MCF 10A (cell line): ENCODE results near the gene COA1. TPM values are rescaled to one million over a fixed set of nuclear protein-coding genes. Genes with fewer than 3 reads are reported as not detected.

Experiments
- BruUV-seq: library from RNA; stranded (reverse); fragments of 400-500 nt; replicated peaks from 2 replicates; lab custom pipeline; 2021; lab: Mats Ljungman, UMichigan
- CTCF ChIA-PET: fragments of 300-600 bp; sonication (Branson Sonifier 250); formaldehyde crosslinking; extraction: SDS; loops from one replicate; lab custom pipeline; 2021; ENCODE audit warnings: antibody characterized with exemption, inconsistent platforms; lab: Yijun Ruan, JAX
- POLR2A ChIA-PET: fragments of 300-600, 350-650 bp; sonication (Branson Sonifier 250); formaldehyde crosslinking; extraction: SDS; loops from one replicate; lab custom pipeline; 2020; ENCODE audit warnings: antibody characterized with exemption, inconsistent platforms; lab: Yijun Ruan, JAX
- DNase-seq: peaks from one replicate; pipeline ENCODE4 v3.0.0-alpha.2; 2018; ENCODE audit not compliant: unreplicated experiment
- H3K27ac Mint-ChIP-seq: one replicate; pipeline ENCODE4 v1.8.0; 2022; ENCODE audit warnings: mild to moderate bottlenecking, low read depth, mixed read lengths; ENCODE audit not compliant: unreplicated experiment
- H3K27me3 Mint-ChIP-seq: one replicate; pipeline ENCODE4 v1.8.0; 2022; ENCODE audit warnings: mixed read lengths; ENCODE audit not compliant: insufficient read depth, unreplicated experiment
- H3K36me3 Mint-ChIP-seq: one replicate; pipeline ENCODE4 v1.8.0; 2022; ENCODE audit warnings: mild to moderate bottlenecking, moderate library complexity, mixed read lengths; ENCODE audit not compliant: insufficient read depth, unreplicated experiment
- H3K4me1 Mint-ChIP-seq: one replicate; pipeline ENCODE4 v1.8.0; 2022; ENCODE audit warnings: mixed read lengths; ENCODE audit not compliant: insufficient read depth, unreplicated experiment
- H3K4me3 Mint-ChIP-seq: one replicate; pipeline ENCODE4 v1.8.0; 2022; ENCODE audit warnings: mild to moderate bottlenecking, moderate library complexity, mixed read lengths; ENCODE audit not compliant: unreplicated experiment
- H3K9me3 Mint-ChIP-seq: one replicate; pipeline ENCODE4 v1.8.0; 2022; ENCODE audit warnings: mixed read lengths; ENCODE audit not compliant: unreplicated experiment
- CTCF ChIP-seq: fragments of 200-600 bp; IDR thresholded peaks from one replicate; pipeline ENCODE4 v1.8.0; 2022; ENCODE audit warnings: antibody characterized with exemption, mild to moderate bottlenecking; ENCODE audit not compliant: unreplicated experiment
- intact Hi-C: fragments of 100-400 bp; cut with micrococcal nuclease; formaldehyde crosslinking; loops from 2 replicates; pipeline ENCODE4 v1.14.1; 2022
- total RNA-seq: library from RNA; stranded (reverse); gene quantifications from 2 replicates; pipeline ENCODE4 v1.2.3, GENCODE V29; 2022

COA1 gene
- total RNA-seq, 1 experiment from 2014 or later = 68.5 TPM

GRCh38 chr7:43659549-43659896 lies 69.8 kb downstream of the COA1 start:
- no peak for TF ChIP-seq CTCF
- POLR2A ChIA-PET = interaction anchor here (1.0 to 1.2 kb wide), 3 partner anchors 10 to 51 kb away, joined by 3 to 4 read pairs (median 3); no protein-coding TSS in a partner anchor
- peaks cover 29% of the 10 kb centered on the region for H3K4me1 Mint-ChIP-seq
- peaks cover 27% of the 10 kb centered on the region for H3K36me3 Mint-ChIP-seq
- intact Hi-C loops = no loop called here
- DNase-seq = no peak
- CTCF ChIA-PET = interaction anchor here (1.2 kb wide), 1 partner anchor 213 kb away, joined by 3 read pairs; no protein-coding TSS in a partner anchor
- no peaks in the 10 kb centered on the region for H3K27me3 Mint-ChIP-seq
- H3K4me3 Mint-ChIP-seq = no peak overlapping the region
- H3K27ac Mint-ChIP-seq = peak overlapping the region; percentile 21
- H3K9me3 Mint-ChIP-seq = peaks cover 2% of the 10 kb centered on the region
- BruUV-seq = no TSS peak

- H3K9me3 Mint-ChIP-seq = peaks cover 8% of the 10 kb centered on the region
- no peak overlapping the region for H3K4me3 Mint-ChIP-seq
- DNase-seq = peak; percentile 64
- no TSS peak for BruUV-seq
- no peaks in the 10 kb centered on the region for H3K27me3 Mint-ChIP-seq
- peak overlapping the region; percentile 21 for H3K27ac Mint-ChIP-seq
- ChIA-PET CTCF (no interaction called here), POLR2A (interaction anchor here (0.6 to 1.0 kb wide), 3 partner anchors 9 to 47 kb away, joined by 3 read pairs; no protein-coding TSS in a partner anchor)
- TF ChIP-seq CTCF = no peak
- peaks cover 35% of the 10 kb centered on the region for H3K4me1 Mint-ChIP-seq
- intact Hi-C loops = no loop called here
- H3K36me3 Mint-ChIP-seq = peaks cover 33% of the 10 kb centered on the region
Measured at GRCh38 chr7:43658718-43659548, 70.4 kb downstream of the COA1 start.

GRCh38 chr7:43656997-43657396 lies 72.3 kb downstream of the COA1 start:
- POLR2A ChIA-PET = interaction anchor here (0.6 to 1.0 kb wide), 2 partner anchors 9 to 20 kb away, joined by 3 to 7 read pairs; no protein-coding TSS in a partner anchor
- CTCF ChIA-PET = interaction anchor here (1.4 kb wide), 1 partner anchor 43 kb away, joined by 4 read pairs; no protein-coding TSS in a partner anchor
- no peak overlapping the region for H3K4me3 Mint-ChIP-seq
- DNase-seq = no peak
- H3K4me1 Mint-ChIP-seq = peaks cover 39% of the 10 kb centered on the region
- no peak for TF ChIP-seq CTCF
- no TSS peak for BruUV-seq
- H3K36me3 Mint-ChIP-seq = peaks cover 34% of the 10 kb centered on the region
- H3K27ac Mint-ChIP-seq = no peak overlapping the region
- intact Hi-C loops = no loop called here
- H3K9me3 Mint-ChIP-seq = peaks cover 12% of the 10 kb centered on the region
- no peaks in the 10 kb centered on the region for H3K27me3 Mint-ChIP-seq

- peaks cover 48% of the 10 kb centered on the region for H3K36me3 Mint-ChIP-seq
- H3K4me1 Mint-ChIP-seq = peaks cover 43% of the 10 kb centered on the region
- no peak overlapping the region for H3K27ac Mint-ChIP-seq
- TF ChIP-seq CTCF = no peak
- POLR2A ChIA-PET = interaction anchor here (0.7 kb wide), 1 partner anchor 70 kb away, joined by 3 read pairs; no protein-coding TSS in a partner anchor
- CTCF ChIA-PET = interaction anchor here (0.6 to 1.4 kb wide), 4 partner anchors 45 to 1584 kb away, joined by 3 to 4 read pairs (median 4); partner anchors contain the start of gene STK17A
- BruUV-seq = no TSS peak
- no peaks in the 10 kb centered on the region for H3K27me3 Mint-ChIP-seq
- intact Hi-C loops = no loop called here
- peak; percentile 34 for DNase-seq
- no peak overlapping the region for H3K4me3 Mint-ChIP-seq
- H3K9me3 Mint-ChIP-seq = peaks cover 12% of the 10 kb centered on the region
Measured at GRCh38 chr7:43655584-43655983, 73.7 kb downstream of the COA1 start.
